Astrocyte of the cerebellum (primary cell): ENCODE data around the gene MYO3B.

Experiments
- DNase-seq: peaks from one replicate; pipeline ENCODE4 v3.0.0-alpha.2; 2011; ENCODE audit warnings: low read depth
- H3K4me3 ChIP-seq: 2 replicates; pipeline ENCODE4 v1.5.1; 2011; ENCODE audit warnings: mild to moderate bottlenecking, low read depth, low read length, moderate library complexity
- CTCF ChIP-seq: IDR thresholded peaks from 2 replicates; pipeline ENCODE4 v1.5.1; 2012; ENCODE audit warnings: low read length, low read depth, moderate library complexity, mild to moderate bottlenecking; ENCODE audit errors: missing control alignments
- in situ Hi-C: cut with HindIII; loops from 2 replicates; pipeline ENCODE4 v1.10.0; 2017; ENCODE audit warnings: low sequenced_read_pairs

MYO3B gene

GRCh38 chr2:170143045-170143717, 34.8 kb upstream of the MYO3B start:
- in situ Hi-C loops: no loop called here
- H3K4me3 ChIP-seq: no peak overlapping the region
- DNase-seq: no peak
- TF ChIP-seq CTCF: no peak

GRCh38 chr2:170144761-170145160, 33.2 kb upstream of the MYO3B start:
- in situ Hi-C loops: no loop called here
- no peak for TF ChIP-seq CTCF
- no peak for DNase-seq
- H3K4me3 ChIP-seq: no peak overlapping the region

GRCh38 chr2:170145191-170145590, 32.8 kb upstream of the MYO3B start:
- no peak for TF ChIP-seq CTCF
- DNase-seq: no peak
- no peak overlapping the region for H3K4me3 ChIP-seq
- in situ Hi-C loops: no loop called here

GRCh38 chr2:170145675-170146432, 32.1 kb upstream of the MYO3B start:
- TF ChIP-seq CTCF: no peak
- no peak for DNase-seq
- in situ Hi-C loops: no loop called here
- no peak overlapping the region for H3K4me3 ChIP-seq

- TF ChIP-seq CTCF: no peak
- in situ Hi-C loops: no loop called here
- H3K4me3 ChIP-seq: no peak overlapping the region
- no peak for DNase-seq
Observed at GRCh38 chr2:170146784-170147183, 31.2 kb upstream of the MYO3B start.

- no peak for DNase-seq
- in situ Hi-C loops: no loop called here
- no peak overlapping the region for H3K4me3 ChIP-seq
- no peak for TF ChIP-seq CTCF
Observed at GRCh38 chr2:170147576-170147975, 30.4 kb upstream of the MYO3B start.
